Chondrocyte (in vitro differentiated cells): Measurements from ENCODE around the gene COL6A2. TPM values are rescaled to one million over a fixed set of nuclear protein-coding genes. Genes with fewer than 3 reads are reported as not detected.
"Not testable (repeated sequence)": the region's sequence is repeated elsewhere in the genome, so short reads cannot be mapped to it uniquely, and the experiment has no call there.

ENCODE experiments used
- DNase-seq: peaks from one replicate; pipeline ENCODE4 v3.0.0; 2021; ENCODE audit warnings: mixed read lengths, low spot score
- H3K27ac Mint-ChIP-seq: one replicate; pipeline ENCODE4 v1.8.0; 2021; ENCODE audit warnings: mild to moderate bottlenecking, moderate library complexity, mixed read lengths; ENCODE audit not compliant: unreplicated experiment
- H3K27me3 Mint-ChIP-seq: 2 replicates; pipeline ENCODE4 v1.8.0; 2021; ENCODE audit warnings: low read depth, mixed read lengths
- H3K36me3 Mint-ChIP-seq: 2 replicates; pipeline ENCODE4 v1.8.0; 2021; ENCODE audit warnings: low read depth, mixed read lengths
- H3K4me1 Mint-ChIP-seq: 2 replicates; pipeline ENCODE4 v1.8.0; 2021; ENCODE audit warnings: low read depth, mild to moderate bottlenecking, mixed read lengths
- H3K4me3 Mint-ChIP-seq: one replicate; pipeline ENCODE4 v1.8.0; 2021; ENCODE audit warnings: mild to moderate bottlenecking, moderate library complexity, mixed read lengths; ENCODE audit not compliant: unreplicated experiment
- H3K9me3 Mint-ChIP-seq: 2 replicates; pipeline ENCODE4 v1.8.0; 2021; ENCODE audit warnings: low read depth, mixed read lengths
- CTCF ChIP-seq: fragments of 200-600 bp; sonication (generic); IDR thresholded peaks from 2 replicates; pipeline ENCODE4 v1.5.0; 2021; ENCODE audit warnings: antibody characterized with exemption, mild to moderate bottlenecking, moderate library complexity
- total RNA-seq: library from RNA; stranded (reverse); gene quantifications from 3 replicates; pipeline ENCODE4 v1.2.1, GENCODE V29; 2021

COL6A2 gene
- total RNA-seq, 1 donor from 2014 or later: 1,646 TPM

- Mint-ChIP-seq H3K27ac (no peak overlapping the region), H3K9me3 (peaks cover 2% of the 10 kb centered on the region)
- no peak for TF ChIP-seq CTCF
Observed at GRCh38 chr21:46168659-46169386, 70.9 kb downstream of the COL6A2 start.

GRCh38 chr21:46170436-46171193 is 72.7 kb downstream of the COL6A2 start:
- not testable (repeated sequence) for H3K4me1 Mint-ChIP-seq, H3K36me3 Mint-ChIP-seq, H3K4me3 Mint-ChIP-seq, H3K27ac Mint-ChIP-seq, H3K27me3 Mint-ChIP-seq
- peak; percentile 22 for DNase-seq
- peaks cover 17% of the 10 kb centered on the region for H3K9me3 Mint-ChIP-seq

More at GRCh38 chr21:46168659-46169386, 70.9 kb downstream of the COL6A2 start:
- DNase-seq: peak; percentile 25
- Mint-ChIP-seq H3K4me1 (no peaks in the 10 kb centered on the region), H3K4me3 (no peak overlapping the region), H3K36me3 (peaks cover 7% of the 10 kb centered on the region), H3K27me3 (no peaks in the 10 kb centered on the region)

GRCh38 chr21:46171585-46171984 is 73.7 kb downstream of the COL6A2 start:
- Mint-ChIP-seq H3K4me3 (no peak overlapping the region), H3K9me3 (peaks cover 24% of the 10 kb centered on the region), H3K36me3 (peaks cover 14% of the 10 kb centered on the region), H3K27me3 (no peaks in the 10 kb centered on the region), H3K27ac (no peak overlapping the region), H3K4me1 (no peaks in the 10 kb centered on the region)
- no peak for DNase-seq
- no peak for TF ChIP-seq CTCF

GRCh38 chr21:46171996-46172862 is 74.3 kb downstream of the COL6A2 start:
- H3K4me1 Mint-ChIP-seq: no peaks in the 10 kb centered on the region
- no peaks in the 10 kb centered on the region for H3K27me3 Mint-ChIP-seq
- no peak for TF ChIP-seq CTCF
- H3K36me3 Mint-ChIP-seq: peaks cover 17% of the 10 kb centered on the region
- DNase-seq: peak; percentile 61
- peaks cover 31% of the 10 kb centered on the region for H3K9me3 Mint-ChIP-seq
- H3K4me3 Mint-ChIP-seq: no peak overlapping the region
- H3K27ac Mint-ChIP-seq: no peak overlapping the region

- H3K4me1 Mint-ChIP-seq: no peaks in the 10 kb centered on the region
- H3K27me3 Mint-ChIP-seq: no peaks in the 10 kb centered on the region
- no peak for TF ChIP-seq CTCF
- no peak overlapping the region for H3K27ac Mint-ChIP-seq
- peak; percentile 74 for DNase-seq
- H3K9me3 Mint-ChIP-seq: peaks cover 36% of the 10 kb centered on the region
- H3K4me3 Mint-ChIP-seq: no peak overlapping the region
- peaks cover 20% of the 10 kb centered on the region for H3K36me3 Mint-ChIP-seq
Observed at GRCh38 chr21:46172863-46173528, 75.1 kb downstream of the COL6A2 start.
